HepG2 (cell line): ENCODE results near the gene PTTG1. TPM values are rescaled to one million over a fixed set of nuclear protein-coding genes. Genes with fewer than 3 reads are reported as not detected.

Source experiments
- AGO1 ChIP-seq: fragments of 200-400 bp; formaldehyde crosslinking; IDR thresholded peaks from 2 replicates; pipeline ENCODE4 v1.6.1; 2017; ENCODE audit warnings: mild to moderate bottlenecking, low read depth, low read length, moderate library complexity; ENCODE audit not compliant: poor library complexity, severe bottlenecking
- BORCS8-MEF2B ChIP-seq: sonication (generic); formaldehyde crosslinking; IDR thresholded peaks from 2 replicates; pipeline ENCODE4 v1.8.0; 2022; ENCODE audit warnings: mild to moderate bottlenecking, missing genetic modification reagents
- CCDC6 ChIP-seq: sonication (generic); formaldehyde crosslinking; IDR thresholded peaks from 2 replicates; pipeline ENCODE4 v1.8.1; 2022; ENCODE audit warnings: mild to moderate bottlenecking, missing genetic modification reagents, moderate library complexity
- CREBL2 ChIP-seq: sonication (generic); formaldehyde crosslinking; IDR thresholded peaks from 2 replicates; pipeline ENCODE4 v1.8.1; 2023; ENCODE audit warnings: missing genetic modification reagents, mild to moderate bottlenecking, borderline replicate concordance
- ETV6 ChIP-seq: sonication (generic); formaldehyde crosslinking; conservative IDR thresholded peaks from 2 replicates; pipeline ENCODE4 v1.4.0; 2020; ENCODE audit warnings: missing genetic modification reagents
- FOXP1 ChIP-seq, 2 experiments: fragments of 450-650 bp in 1 of 2; IDR thresholded peaks; 2 replicates each; pipeline ENCODE4 v1.6.1; 2017 to 2018; ENCODE audit warnings: antibody characterized with exemption in 1 of 2
- IKZF1 ChIP-seq: fragments of 450-650 bp; IDR thresholded peaks from 2 replicates; pipeline ENCODE4 v1.7.1; 2016
- KLF12 ChIP-seq: sonication (generic); formaldehyde crosslinking; IDR thresholded peaks from 2 replicates; pipeline ENCODE4 v1.4.0; 2020; ENCODE audit warnings: missing genetic modification reagents, borderline replicate concordance
- MEF2D ChIP-seq: sonication (generic); formaldehyde crosslinking; IDR thresholded peaks from 2 replicates; pipeline ENCODE4 v1.5.1; 2020; ENCODE audit warnings: mild to moderate bottlenecking, missing genetic modification reagents
- NFKBIZ ChIP-seq: IDR thresholded peaks from 2 replicates; pipeline ENCODE4 v1.6.1; 2018; ENCODE audit warnings: missing genetic modification reagents, missing compliant biosample characterization
- NKX3-1 ChIP-seq: sonication (generic); formaldehyde crosslinking; IDR thresholded peaks from 2 replicates; pipeline ENCODE4 v1.5.0; 2020; ENCODE audit warnings: missing genetic modification reagents
- RARA ChIP-seq: IDR thresholded peaks from 2 replicates; pipeline ENCODE4 v1.6.1; 2016; ENCODE audit warnings: missing genetic modification reagents, missing compliant biosample characterization
- RBM22 ChIP-seq: fragments of 200-400 bp; formaldehyde crosslinking; optimal IDR thresholded peaks from 2 replicates; pipeline ENCODE3; 2017; ENCODE audit warnings: mild to moderate bottlenecking, low read length, moderate library complexity
- REPIN1 ChIP-seq: sonication (generic); formaldehyde crosslinking; IDR thresholded peaks from 2 replicates; pipeline ENCODE4 v1.8.0; 2022; ENCODE audit warnings: missing genetic modification reagents, low read depth, mild to moderate bottlenecking, borderline replicate concordance
- SAP130 ChIP-seq: IDR thresholded peaks from 2 replicates; pipeline ENCODE4 v1.6.1; 2016; ENCODE audit warnings: low read depth
- SMAD1 ChIP-seq: sonication (generic); formaldehyde crosslinking; IDR thresholded peaks from 2 replicates; pipeline ENCODE4 v1.4.0; 2020; ENCODE audit warnings: missing genetic modification reagents, low read depth, mild to moderate bottlenecking, borderline replicate concordance
- SMYD3 ChIP-seq: sonication (generic); formaldehyde crosslinking; IDR thresholded peaks from 2 replicates; pipeline ENCODE4 v1.8.1; 2023; ENCODE audit warnings: mild to moderate bottlenecking, missing genetic modification reagents
- TOE1 ChIP-seq: sonication (generic); formaldehyde crosslinking; IDR thresholded peaks from 2 replicates; pipeline ENCODE4 v1.4.0; 2020; ENCODE audit warnings: mild to moderate bottlenecking, missing genetic modification reagents
- ZBTB21 ChIP-seq: sonication (generic); formaldehyde crosslinking; IDR thresholded peaks from 2 replicates; pipeline ENCODE4 v1.4.0; 2020; ENCODE audit warnings: missing genetic modification reagents
- ZFP62 ChIP-seq: sonication (generic); formaldehyde crosslinking; IDR thresholded peaks from 2 replicates; pipeline ENCODE4 v1.4.0; 2020; ENCODE audit warnings: missing genetic modification reagents
- ZFP90 ChIP-seq: sonication (generic); formaldehyde crosslinking; IDR thresholded peaks from 2 replicates; pipeline ENCODE4 v1.8.0; 2022; ENCODE audit warnings: missing genetic modification reagents, mild to moderate bottlenecking, inconsistent platforms, borderline replicate concordance
- ZNF232 ChIP-seq: sonication (generic); formaldehyde crosslinking; IDR thresholded peaks from 2 replicates; pipeline ENCODE4 v1.4.0; 2020; ENCODE audit warnings: missing genetic modification reagents, borderline replicate concordance
- ZNF720 ChIP-seq: sonication (generic); formaldehyde crosslinking; IDR thresholded peaks from 2 replicates; pipeline ENCODE4 v1.4.0; 2020; ENCODE audit warnings: missing genetic modification reagents
- ZNF788 ChIP-seq: sonication (generic); formaldehyde crosslinking; IDR thresholded peaks from 2 replicates; pipeline ENCODE4 v1.5.0; 2020; ENCODE audit warnings: mild to moderate bottlenecking, missing genetic modification reagents, borderline replicate concordance
- ZNF839 ChIP-seq: sonication (generic); formaldehyde crosslinking; IDR thresholded peaks from 2 replicates; pipeline ENCODE4 v1.4.0; 2020; ENCODE audit warnings: missing genetic modification reagents, mild to moderate bottlenecking, borderline replicate concordance
- polyA plus RNA-seq, 8 experiments: library from polyadenylated mRNA; depleted of rRNA in 3 of 8; stranded (reverse) in 7 of 8; unstranded in 1 of 8; fragments of >200 nt; fragmentation: Illumina TruSeq in 4 of 8; extraction: Trizol in 4 of 8; gene quantifications; 2 replicates each; pipeline versions ENCODE4 v1.2.1 to v1.2.3, GENCODE V29; 2011 to 2016; ENCODE audit warnings: low read depth in 4 of 8, missing spikeins in 1 of 8, mixed read lengths in 1 of 8; ENCODE audit not compliant: insufficient read depth in 1 of 8
- total RNA-seq, 5 experiments: library from RNA; depleted of rRNA; stranded (reverse); fragments of >200 nt; fragmentation: Illumina TruSeq; extraction: Trizol; gene quantifications; 2 replicates each; pipeline ENCODE4 v1.2.3, GENCODE V29; 2016; ENCODE audit warnings: low read depth in 1 of 5
- TF ChIP-seq, protein P1 (sequence below): sonication (generic); formaldehyde crosslinking; IDR thresholded peaks from 2 replicates; pipeline ENCODE4 v1.4.0; 2020; ENCODE audit warnings: missing genetic modification reagents
- TF ChIP-seq, protein P2 (sequence below): sonication (generic); formaldehyde crosslinking; IDR thresholded peaks from 2 replicates; pipeline ENCODE4 v1.5.0; 2020; ENCODE audit warnings: mild to moderate bottlenecking, missing genetic modification reagents
- TF ChIP-seq, protein P3 (sequence below), 2 experiments: sonication (generic) in 1 of 2; formaldehyde crosslinking in 1 of 2; IDR thresholded peaks; 2 replicates each; pipeline versions ENCODE4 v1.5.1 to v1.6.1; 2011 to 2020; ENCODE audit warnings: borderline replicate concordance in 1 of 2, low read depth in 1 of 2, low read length in 1 of 2, mild to moderate bottlenecking in 1 of 2, missing genetic modification reagents in 1 of 2, moderate library complexity in 1 of 2

Gene PTTG1
- total and polyA plus RNA-seq, 2 of the 13 experiments (the other 11 are each of a cell fraction or from before 2014, with no cell fraction given): 102 to 161 TPM

GRCh38 chr5:160475864-160476438 is 54.3 kb downstream of the PTTG1 start (continued):
- TF ChIP-seq MEF2D (no peak), ZNF788 (CRISPR knock-in tag) (peak; percentile 46; the same call in 1 of the 2 replicates), ZFP62 (CRISPR knock-in tag) (no peak), ZNF839 (CRISPR knock-in tag) (no peak), KLF12 (CRISPR knock-in tag) (no peak), SAP130 (CRISPR knock-in tag) (peak; percentile 93), SMYD3 (CRISPR knock-in tag) (peak; percentile 77; the same call in 1 of the 2 replicates), SMAD1 (CRISPR knock-in tag) (no peak), CCDC6 (CRISPR knock-in tag) (no peak), ZFP90 (CRISPR knock-in tag) (peak; percentile 74), BORCS8-MEF2B (CRISPR knock-in tag) (peak; percentile 68; the same call in 1 of the 2 replicates), ZNF720 (CRISPR knock-in tag) (no peak), ZBTB21 (CRISPR knock-in tag) (no peak), RBM22 (peak; percentile 41), NKX3-1 (peak; percentile 54; the same call in 1 of the 2 replicates), REPIN1 (CRISPR knock-in tag) (peak; percentile 40; the same call in 1 of the 2 replicates), FOXP1 (IDR thresholded peaks at IDR 0.05) (peak; percentile 75), FOXP1 (CRISPR knock-in tag; IDR thresholded peaks at IDR 0.05) (peak; percentile 92), TOE1 (CRISPR knock-in tag) (no peak), IKZF1 (no peak), CREBL2 (CRISPR knock-in tag) (no peak), ZNF232 (CRISPR knock-in tag) (peak; percentile 92; the same call in 1 of the 2 replicates), AGO1 (no peak), RARA (CRISPR knock-in tag) (peak; percentile 80), NFKBIZ (peak; percentile 93), ETV6 (peak; percentile 62; the same call in 1 of the 2 replicates)
- TF ChIP-seq, protein P1, sequence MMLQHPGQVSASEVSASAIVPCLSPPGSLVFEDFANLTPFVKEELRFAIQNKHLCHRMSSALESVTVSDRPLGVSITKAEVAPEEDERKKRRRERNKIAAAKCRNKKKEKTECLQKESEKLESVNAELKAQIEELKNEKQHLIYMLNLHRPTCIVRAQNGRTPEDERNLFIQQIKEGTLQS (CRISPR knock-in tag): peak; percentile 68
- TF ChIP-seq, protein P2, sequence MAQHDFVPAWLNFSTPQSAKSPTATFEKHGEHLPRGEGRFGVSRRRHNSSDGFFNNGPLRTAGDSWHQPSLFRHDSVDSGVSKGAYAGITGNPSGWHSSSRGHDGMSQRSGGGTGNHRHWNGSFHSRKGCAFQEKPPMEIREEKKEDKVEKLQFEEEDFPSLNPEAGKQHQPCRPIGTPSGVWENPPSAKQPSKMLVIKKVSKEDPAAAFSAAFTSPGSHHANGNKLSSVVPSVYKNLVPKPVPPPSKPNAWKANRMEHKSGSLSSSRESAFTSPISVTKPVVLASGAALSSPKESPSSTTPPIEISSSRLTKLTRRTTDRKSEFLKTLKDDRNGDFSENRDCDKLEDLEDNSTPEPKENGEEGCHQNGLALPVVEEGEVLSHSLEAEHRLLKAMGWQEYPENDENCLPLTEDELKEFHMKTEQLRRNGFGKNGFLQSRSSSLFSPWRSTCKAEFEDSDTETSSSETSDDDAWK (CRISPR knock-in tag): no peak
- TF ChIP-seq, protein P3, sequence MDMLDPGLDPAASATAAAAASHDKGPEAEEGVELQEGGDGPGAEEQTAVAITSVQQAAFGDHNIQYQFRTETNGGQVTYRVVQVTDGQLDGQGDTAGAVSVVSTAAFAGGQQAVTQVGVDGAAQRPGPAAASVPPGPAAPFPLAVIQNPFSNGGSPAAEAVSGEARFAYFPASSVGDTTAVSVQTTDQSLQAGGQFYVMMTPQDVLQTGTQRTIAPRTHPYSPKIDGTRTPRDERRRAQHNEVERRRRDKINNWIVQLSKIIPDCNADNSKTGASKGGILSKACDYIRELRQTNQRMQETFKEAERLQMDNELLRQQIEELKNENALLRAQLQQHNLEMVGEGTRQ (IDR thresholded peaks at IDR 0.05; ENCODE audit: low read depth, low read length): no peak
- TF ChIP-seq, protein P3 (CRISPR knock-in tag; IDR thresholded peaks at IDR 0.05; ENCODE audit: borderline replicate concordance): no peak; the same call in 1 of the 2 replicates
